Neural progenitor cell (in vitro differentiated cells): ENCODE measurements around the gene ASAP2. TPM values are rescaled to one million over a fixed set of nuclear protein-coding genes. Genes with fewer than 3 reads are reported as not detected.

ENCODE experiments used
- DNase-seq: peaks from one replicate; pipeline ENCODE4 v3.0.0-alpha.2; 2016; ENCODE audit warnings: low spot score
- H2AFZ ChIP-seq: fragments of 200-600 bp; sonication (generic); replicated peaks from 2 replicates; pipeline ENCODE4 v1.6.1; 2016; ENCODE audit warnings: antibody characterized with exemption
- H3F3A ChIP-seq: fragments of 200-600 bp; sonication (generic); 2 replicates; pipeline ENCODE4 v1.6.1; 2016; ENCODE audit warnings: antibody characterized with exemption, low read depth
- H3K27ac ChIP-seq: fragments of 200-600 bp; sonication (generic); 2 replicates; pipeline ENCODE4 v1.5.1; 2016; ENCODE audit warnings: mild to moderate bottlenecking
- H3K27me3 ChIP-seq: fragments of 200-600 bp; sonication (generic); 2 replicates; pipeline ENCODE4 v1.6.1; 2016; ENCODE audit warnings: mild to moderate bottlenecking, moderate library complexity
- H3K36me3 ChIP-seq: fragments of 200-600 bp; sonication (generic); 2 replicates; pipeline ENCODE4 v1.5.1; 2016
- H3K4me1 ChIP-seq: fragments of 200-600 bp; sonication (generic); 2 replicates; pipeline ENCODE4 v1.6.1; 2016; ENCODE audit warnings: mixed run types
- H3K4me2 ChIP-seq: fragments of 200-600 bp; sonication (generic); 2 replicates; pipeline ENCODE4 v1.6.1; 2016
- H3K4me3 ChIP-seq: fragments of 200-600 bp; sonication (generic); 2 replicates; pipeline ENCODE4 v1.5.1; 2016
- H3K79me2 ChIP-seq: fragments of 200-600 bp; sonication (generic); 2 replicates; pipeline ENCODE4 v1.6.1; 2016; ENCODE audit warnings: low read depth
- H3K9ac ChIP-seq: fragments of 200-600 bp; sonication (generic); 2 replicates; pipeline ENCODE4 v1.6.1; 2016
- H3K9me3 ChIP-seq: fragments of 200-600 bp; sonication (generic); 2 replicates; pipeline ENCODE4 v1.5.1; 2016; ENCODE audit warnings: low read depth
- H4K20me1 ChIP-seq: fragments of 200-600 bp; sonication (generic); 2 replicates; pipeline ENCODE4 v1.6.1; 2016; ENCODE audit warnings: low read depth
- H3K27ac Mint-ChIP-seq: 3 replicates; pipeline ENCODE4 v1.8.0; 2021; ENCODE audit warnings: mixed read lengths
- H3K27me3 Mint-ChIP-seq: 2 replicates; pipeline ENCODE4 v1.8.0; 2022; ENCODE audit warnings: low read depth, mild to moderate bottlenecking, inconsistent platforms, moderate library complexity, mixed read lengths; ENCODE audit not compliant: insufficient read depth
- H3K36me3 Mint-ChIP-seq: 3 replicates; pipeline ENCODE4 v1.8.0; 2021; ENCODE audit warnings: mixed read lengths
- H3K4me1 Mint-ChIP-seq: 3 replicates; pipeline ENCODE4 v1.8.0; 2021; ENCODE audit warnings: mixed read lengths
- H3K4me3 Mint-ChIP-seq: 3 replicates; pipeline ENCODE4 v1.8.0; 2021; ENCODE audit warnings: mild to moderate bottlenecking, moderate library complexity, mixed read lengths
- H3K9me3 Mint-ChIP-seq: 3 replicates; pipeline ENCODE4 v1.8.0; 2020; ENCODE audit warnings: mixed read lengths
- EZH2 ChIP-seq: fragments of 200-600 bp; sonication (generic); IDR thresholded peaks from 2 replicates; pipeline ENCODE4 v1.6.1; 2017; ENCODE audit warnings: antibody characterized with exemption, mild to moderate bottlenecking, moderate library complexity
- EZH2phosphoT487 ChIP-seq: fragments of 200-600 bp; sonication (generic); IDR thresholded peaks from 2 replicates; pipeline ENCODE4 v1.6.1; 2017; ENCODE audit warnings: antibody characterized with exemption
- total RNA-seq: library from RNA; depleted of rRNA; stranded (reverse); fragments of >200 nt; gene quantifications from 2 replicates; pipeline ENCODE4 v1.2.3, GENCODE V29; 2015; ENCODE audit warnings: low replicate concordance
- TF ChIP-seq, protein P1 (sequence below): fragments of 200-600 bp; sonication (generic); IDR thresholded peaks from 2 replicates; pipeline ENCODE4 v1.5.1; 2017; ENCODE audit warnings: antibody characterized with exemption, mild to moderate bottlenecking

Gene ASAP2
- total RNA-seq, 1 donor from 2014 or later = 31.7 TPM

DNA sequence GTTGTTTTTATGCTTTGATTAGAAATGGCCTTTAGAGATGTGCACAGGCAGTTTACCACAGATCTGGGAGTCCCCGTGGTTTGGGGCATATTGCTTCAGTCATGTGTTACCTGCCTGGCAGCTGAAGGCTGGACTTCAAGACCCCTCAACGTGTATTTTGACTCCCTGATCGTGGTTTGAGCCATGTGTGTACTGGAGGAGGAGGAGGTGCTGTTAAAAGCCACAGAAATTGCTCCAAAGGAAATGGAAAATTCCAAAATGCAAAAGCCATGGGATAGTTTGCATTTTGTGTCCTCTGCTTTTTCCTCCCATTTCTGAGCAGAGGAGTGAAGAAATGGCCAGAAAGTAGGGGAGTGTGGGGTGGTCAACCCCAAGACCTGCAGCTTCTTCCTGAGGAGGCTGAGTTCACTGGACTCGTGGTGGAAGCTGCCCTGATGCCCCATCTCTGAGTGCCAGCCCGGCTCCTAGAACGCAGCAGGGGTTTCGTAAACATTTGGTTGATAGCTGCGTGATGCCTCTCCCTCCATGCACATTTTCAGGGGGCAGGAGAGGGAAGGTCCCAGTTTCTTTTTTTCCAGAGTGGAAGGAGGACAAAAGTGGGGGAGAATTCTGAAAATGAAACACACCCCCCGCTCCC lies 171.0 kb downstream of the ASAP2 start:
- DNase-seq = no peak
- H3K27ac Mint-ChIP-seq = peak overlapping the region; percentile 26
- Histone ChIP-seq H3K4me3 (no peak overlapping the region), H4K20me1 (no peaks in the 10 kb centered on the region), H3F3A (no peaks in the 10 kb centered on the region), H3K9me3 (no peaks in the 10 kb centered on the region), H2AFZ (no peak overlapping the region), H3K36me3 (no peaks in the 10 kb centered on the region), H3K4me2 (no peak overlapping the region), H3K79me2 (no peaks in the 10 kb centered on the region), H3K9ac (no peak overlapping the region), H3K27ac (no peak overlapping the region), H3K27me3 (no peaks in the 10 kb centered on the region), H3K4me1 (no peaks in the 10 kb centered on the region)
- H3K4me3 Mint-ChIP-seq = no peak overlapping the region
- peaks cover 33% of the 10 kb centered on the region for H3K36me3 Mint-ChIP-seq
- no peaks in the 10 kb centered on the region for H3K27me3 Mint-ChIP-seq
- peaks cover 7% of the 10 kb centered on the region for H3K4me1 Mint-ChIP-seq
- TF ChIP-seq EZH2 = no peak
- TF ChIP-seq, protein P1, sequence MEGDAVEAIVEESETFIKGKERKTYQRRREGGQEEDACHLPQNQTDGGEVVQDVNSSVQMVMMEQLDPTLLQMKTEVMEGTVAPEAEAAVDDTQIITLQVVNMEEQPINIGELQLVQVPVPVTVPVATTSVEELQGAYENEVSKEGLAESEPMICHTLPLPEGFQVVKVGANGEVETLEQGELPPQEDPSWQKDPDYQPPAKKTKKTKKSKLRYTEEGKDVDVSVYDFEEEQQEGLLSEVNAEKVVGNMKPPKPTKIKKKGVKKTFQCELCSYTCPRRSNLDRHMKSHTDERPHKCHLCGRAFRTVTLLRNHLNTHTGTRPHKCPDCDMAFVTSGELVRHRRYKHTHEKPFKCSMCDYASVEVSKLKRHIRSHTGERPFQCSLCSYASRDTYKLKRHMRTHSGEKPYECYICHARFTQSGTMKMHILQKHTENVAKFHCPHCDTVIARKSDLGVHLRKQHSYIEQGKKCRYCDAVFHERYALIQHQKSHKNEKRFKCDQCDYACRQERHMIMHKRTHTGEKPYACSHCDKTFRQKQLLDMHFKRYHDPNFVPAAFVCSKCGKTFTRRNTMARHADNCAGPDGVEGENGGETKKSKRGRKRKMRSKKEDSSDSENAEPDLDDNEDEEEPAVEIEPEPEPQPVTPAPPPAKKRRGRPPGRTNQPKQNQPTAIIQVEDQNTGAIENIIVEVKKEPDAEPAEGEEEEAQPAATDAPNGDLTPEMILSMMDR = no peak
- no peak for TF ChIP-seq EZH2phosphoT487
- no peaks in the 10 kb centered on the region for H3K9me3 Mint-ChIP-seq

DNA sequence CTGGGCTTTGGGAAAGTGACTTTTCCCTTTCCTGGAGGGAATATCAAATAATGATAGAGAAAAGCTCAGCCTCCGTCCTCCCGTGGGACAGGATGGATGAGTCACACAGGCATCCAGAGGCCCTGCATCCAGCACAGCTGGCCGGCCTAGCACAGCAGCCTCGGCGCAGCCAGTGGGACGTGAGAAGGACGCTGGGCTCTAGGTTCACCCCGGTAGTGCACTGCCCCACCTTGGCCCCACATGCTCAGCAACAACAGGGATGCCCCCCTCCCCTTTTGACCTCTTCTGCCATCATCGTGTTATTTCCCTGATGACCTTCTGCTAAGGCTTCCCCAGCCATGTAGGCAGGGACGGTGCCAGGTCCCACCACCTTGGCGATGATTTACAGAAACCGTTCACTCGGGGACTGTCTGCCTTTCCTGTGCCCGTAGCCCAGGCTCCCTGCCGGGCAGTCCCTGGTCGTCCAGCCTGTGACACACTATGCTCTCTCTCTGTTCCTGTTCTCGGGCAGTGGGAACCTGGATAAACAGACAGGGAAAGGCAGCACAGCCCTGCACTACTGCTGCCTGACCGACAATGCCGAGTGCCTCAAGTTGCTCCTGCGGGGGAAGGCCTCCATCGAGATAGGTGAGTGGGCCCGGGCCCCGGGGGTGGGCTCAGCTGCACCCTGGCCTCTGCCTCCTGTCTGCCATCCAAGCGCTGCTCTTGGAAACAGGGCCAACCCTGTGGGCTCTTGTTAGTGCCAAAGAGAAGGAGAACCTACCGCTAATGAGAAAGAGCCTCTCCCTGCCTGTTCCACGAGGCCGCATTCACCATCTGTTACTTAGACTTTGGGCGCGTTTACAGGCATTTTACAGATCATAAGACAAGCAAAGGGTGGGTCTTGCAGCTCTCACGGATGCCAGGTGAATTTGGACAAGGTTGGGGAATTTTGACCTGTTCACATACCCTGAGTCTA lies 172.1 kb downstream of the ASAP2 start:
- no peak overlapping the region for H3K4me3 ChIP-seq
- no peaks in the 10 kb centered on the region for H3K9me3 ChIP-seq
- Mint-ChIP-seq H3K9me3 (no peaks in the 10 kb centered on the region), H3K27me3 (peaks cover 2% of the 10 kb centered on the region), H3K4me3 (no peak overlapping the region), H3K36me3 (peaks cover 40% of the 10 kb centered on the region), H3K4me1 (peaks cover 7% of the 10 kb centered on the region), H3K27ac (no peak overlapping the region)
- H3K4me2 ChIP-seq = no peak overlapping the region
- H3K9ac ChIP-seq = no peak overlapping the region
- H3F3A ChIP-seq = no peaks in the 10 kb centered on the region
- no peak for TF ChIP-seq EZH2
- no peak for TF ChIP-seq EZH2phosphoT487
- TF ChIP-seq, protein P1 = no peak
- no peaks in the 10 kb centered on the region for H3K27me3 ChIP-seq
- no peak overlapping the region for H2AFZ ChIP-seq
- no peak for DNase-seq
- H3K79me2 ChIP-seq = no peaks in the 10 kb centered on the region
- H3K4me1 ChIP-seq = no peaks in the 10 kb centered on the region
- H3K27ac ChIP-seq = no peak overlapping the region
- no peaks in the 10 kb centered on the region for H4K20me1 ChIP-seq
- no peaks in the 10 kb centered on the region for H3K36me3 ChIP-seq

DNA sequence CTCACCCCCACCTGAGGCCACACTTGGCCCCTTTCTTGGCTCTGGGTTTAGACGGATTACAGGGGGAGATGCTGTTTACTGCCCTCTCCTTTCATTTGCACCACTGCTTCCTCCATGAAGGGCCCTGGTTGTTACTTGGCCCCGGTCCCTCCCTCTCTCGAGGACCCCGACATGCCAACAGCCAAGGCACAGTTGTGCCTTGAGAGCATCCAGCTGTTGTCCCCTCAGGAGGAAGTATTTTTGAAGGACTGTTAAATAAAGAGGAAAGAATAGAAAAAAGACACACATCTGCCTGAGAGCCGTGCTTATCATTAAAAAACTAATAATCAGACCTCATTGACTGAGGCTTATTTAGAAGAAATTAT lies 172.8 kb downstream of the ASAP2 start:
- Mint-ChIP-seq H3K4me3 (no peak overlapping the region), H3K4me1 (peaks cover 2% of the 10 kb centered on the region), H3K27me3 (peaks cover 2% of the 10 kb centered on the region), H3K36me3 (peaks cover 33% of the 10 kb centered on the region), H3K9me3 (no peaks in the 10 kb centered on the region), H3K27ac (no peak overlapping the region)
- no peak overlapping the region for H3K4me2 ChIP-seq
- H4K20me1 ChIP-seq = no peaks in the 10 kb centered on the region
- DNase-seq = no peak
- H3K36me3 ChIP-seq = no peaks in the 10 kb centered on the region
- H3K9ac ChIP-seq = no peak overlapping the region
- H3K27ac ChIP-seq = no peak overlapping the region
- no peaks in the 10 kb centered on the region for H3K79me2 ChIP-seq
- H3K9me3 ChIP-seq = no peaks in the 10 kb centered on the region
- H3F3A ChIP-seq = no peaks in the 10 kb centered on the region
- H3K27me3 ChIP-seq = no peaks in the 10 kb centered on the region
- H3K4me3 ChIP-seq = no peak overlapping the region
- no peaks in the 10 kb centered on the region for H3K4me1 ChIP-seq
- no peak overlapping the region for H2AFZ ChIP-seq
- no peak for TF ChIP-seq EZH2phosphoT487
- TF ChIP-seq, protein P1 = no peak
- no peak for TF ChIP-seq EZH2
